Measurements from ENCODE around the gene OR11G2.
"Not testable (repeated sequence)": the region's sequence is repeated elsewhere in the genome, so short reads cannot be mapped to it uniquely, and the experiment has no call there.

OR11G2 gene

GRCh38 chr14:20190596-20190995, at the start of gene OR11G2:
OR11G2 (plus strand) TSS chr14:20190896; CDS start chr14:20197438, 6,542 bp downstream.
- DNase-seq: no peak

- no peak for DNase-seq
Measured at GRCh38 chr14:20143911-20144310, 46.8 kb upstream of the OR11G2 start.

- no peak for DNase-seq
Measured at GRCh38 chr14:20144820-20145219, 45.9 kb upstream of the OR11G2 start.

GRCh38 chr14:20164462-20164861, 26.2 kb upstream of the OR11G2 start:
- DNase-seq: no peak

- DNase-seq: no peak
Measured at GRCh38 chr14:20167091-20167490, 23.6 kb upstream of the OR11G2 start.

- not testable (repeated sequence) for DNase-seq
Measured at GRCh38 chr14:20169852-20170251, 20.8 kb upstream of the OR11G2 start.

- not testable (repeated sequence) for DNase-seq
Measured at GRCh38 chr14:20174205-20174604, 16.5 kb upstream of the OR11G2 start.

GRCh38 chr14:20176330-20176729, 14.4 kb upstream of the OR11G2 start:
- no peak for DNase-seq

- DNase-seq: no peak
Measured at GRCh38 chr14:20177433-20177974, 13.2 kb upstream of the OR11G2 start.

GRCh38 chr14:20179218-20179617, 11.5 kb upstream of the OR11G2 start:
- DNase-seq: no peak

GRCh38 chr14:20179880-20180279, 10.8 kb upstream of the OR11G2 start:
- no peak for DNase-seq

- DNase-seq: no peak
Measured at GRCh38 chr14:20180486-20180885, 10.2 kb upstream of the OR11G2 start.

GRCh38 chr14:20184181-20184580, 6.5 kb upstream of the OR11G2 start:
- DNase-seq: no peak

- DNase-seq: no peak
Measured at GRCh38 chr14:20191396-20191795, 700 bp downstream of the OR11G2 start.

GRCh38 chr14:20194101-20194500, 3.4 kb downstream of the OR11G2 start:
- DNase-seq: no peak

GRCh38 chr14:20195170-20195569, 4.5 kb downstream of the OR11G2 start:
- not testable (repeated sequence) for DNase-seq

- DNase-seq: no peak
Measured at GRCh38 chr14:20195911-20196310, 5.2 kb downstream of the OR11G2 start.

GRCh38 chr14:20197459-20197858, 6.8 kb downstream of the OR11G2 start:
- DNase-seq: no peak

GRCh38 chr14:20198991-20199390, 8.3 kb downstream of the OR11G2 start:
- no peak for DNase-seq

- DNase-seq: no peak
Measured at GRCh38 chr14:20204721-20205120, 14.0 kb downstream of the OR11G2 start.

GRCh38 chr14:20209595-20209994, 18.9 kb downstream of the OR11G2 start:
- DNase-seq: no peak

GRCh38 chr14:20212406-20212805, 21.7 kb downstream of the OR11G2 start:
- not testable (repeated sequence) for DNase-seq

- DNase-seq: no peak
Measured at GRCh38 chr14:20215196-20215595, 24.5 kb downstream of the OR11G2 start.

GRCh38 chr14:20219033-20219432, 28.3 kb downstream of the OR11G2 start:
- DNase-seq: no peak

GRCh38 chr14:20223410-20223809, 32.7 kb downstream of the OR11G2 start, which contains the start of gene OR11H6:
OR11H6 (plus strand) TSS chr14:20223710; CDS start chr14:20223710, 0 bp downstream.
- no peak for DNase-seq
